HG02571 (cell line): Measurements from ENCODE around the gene SRC.
"Not testable (repeated sequence)": the region's sequence is repeated elsewhere in the genome, so short reads cannot be mapped to it uniquely, and the experiment has no call there.

ENCODE experiments used
- ATAC-seq: cut with Tn5 transposase; IDR thresholded peaks from one replicate; pipeline ENCODE4 v1.9.1; 2021; ENCODE audit warnings: mild to moderate bottlenecking, moderate library complexity; ENCODE audit not compliant: unreplicated experiment

Gene SRC

DNA sequence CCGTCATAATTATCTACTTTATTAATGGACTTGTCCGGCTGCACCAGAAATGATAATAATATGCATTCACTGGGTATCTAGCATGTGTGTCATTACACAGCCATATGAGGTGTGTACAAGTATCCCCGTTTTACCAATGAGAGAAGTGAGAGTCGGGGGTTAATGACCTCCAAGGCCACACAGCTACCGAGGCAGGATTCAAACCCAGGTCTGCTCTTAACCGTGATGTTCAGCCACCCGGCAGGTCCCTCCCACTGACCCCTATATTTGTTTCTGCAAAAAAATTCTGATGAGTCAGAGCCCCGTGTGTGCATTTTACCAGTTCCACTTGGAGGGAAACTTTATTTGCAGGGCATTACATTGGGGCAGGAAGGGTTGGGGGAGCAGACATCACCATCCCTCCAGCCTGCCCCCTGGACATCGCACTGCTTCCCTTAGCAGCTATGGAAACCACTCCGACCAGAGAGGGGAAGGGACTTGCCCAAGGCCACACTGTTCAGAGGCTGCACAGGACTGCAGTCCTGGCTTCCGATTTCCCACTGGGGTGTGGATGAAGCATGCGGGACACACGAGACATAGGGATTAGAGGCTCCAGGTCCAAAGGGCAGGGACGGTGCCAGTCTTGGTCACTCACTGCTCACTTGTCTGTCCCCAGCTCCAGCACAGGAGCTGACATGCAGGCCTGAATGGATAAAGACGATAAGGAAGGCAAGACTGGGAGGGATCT is 10.1 kb upstream of the SRC start:
- ATAC-seq: peak; percentile 15

DNA sequence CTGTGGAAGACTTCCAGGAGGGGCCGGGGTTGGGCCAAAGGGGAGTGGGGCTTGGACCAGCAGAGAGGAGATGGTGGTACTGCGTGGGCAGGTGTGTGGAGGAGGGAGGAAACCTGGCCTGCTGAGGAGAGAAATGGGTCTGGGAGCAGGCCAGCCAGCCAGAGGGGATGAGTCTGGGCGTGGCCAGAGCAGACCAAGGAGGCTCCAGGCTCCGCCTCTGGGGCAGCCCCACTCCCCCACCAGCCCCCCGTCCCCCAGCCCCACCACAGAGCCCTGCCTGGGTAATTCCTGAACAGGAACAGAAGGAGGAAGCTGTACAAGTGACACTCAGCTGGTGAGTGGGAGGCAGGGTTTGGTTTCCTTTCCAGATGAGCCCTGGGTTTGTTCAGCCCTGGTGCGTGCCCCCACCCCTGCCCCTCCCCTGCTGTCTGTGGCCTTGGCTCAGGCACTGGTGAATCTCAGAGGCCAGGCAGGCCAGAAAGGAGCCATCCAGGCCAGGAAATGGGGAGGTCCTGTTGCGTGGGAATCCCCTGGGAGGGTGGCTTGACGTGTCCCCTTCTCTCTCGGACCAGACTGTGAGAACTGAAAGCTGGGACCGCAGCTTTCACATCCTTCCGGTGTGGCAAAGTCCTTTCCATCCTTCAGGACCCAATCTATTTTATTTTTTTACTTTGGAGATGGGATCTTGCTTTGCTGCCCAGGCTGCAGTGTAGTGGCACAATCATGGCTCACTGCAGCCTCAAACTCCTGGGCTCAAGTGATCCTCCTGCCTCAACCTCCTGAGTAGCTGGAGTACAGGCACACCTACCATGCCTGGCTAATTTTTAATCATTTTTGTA is 9.4 kb upstream of the SRC start:
- peak; percentile 64 for ATAC-seq

- no peak for ATAC-seq
These were observed 8.5 kb upstream of the SRC start for GRCh38 chr20:37337208-37337991.

- ATAC-seq: not testable (repeated sequence)
These were observed 7.6 kb upstream of the SRC start for GRCh38 chr20:37338380-37338779.

GRCh38 chr20:37339208-37339607 is 6.7 kb upstream of the SRC start:
- ATAC-seq: no peak

- not testable (repeated sequence) for ATAC-seq
These were observed 6.2 kb upstream of the SRC start for GRCh38 chr20:37339764-37340109.

GRCh38 chr20:37340998-37341397 is 4.9 kb upstream of the SRC start:
- ATAC-seq: no peak

- ATAC-seq: no peak
These were observed 4.3 kb upstream of the SRC start for GRCh38 chr20:37341632-37342031.

DNA sequence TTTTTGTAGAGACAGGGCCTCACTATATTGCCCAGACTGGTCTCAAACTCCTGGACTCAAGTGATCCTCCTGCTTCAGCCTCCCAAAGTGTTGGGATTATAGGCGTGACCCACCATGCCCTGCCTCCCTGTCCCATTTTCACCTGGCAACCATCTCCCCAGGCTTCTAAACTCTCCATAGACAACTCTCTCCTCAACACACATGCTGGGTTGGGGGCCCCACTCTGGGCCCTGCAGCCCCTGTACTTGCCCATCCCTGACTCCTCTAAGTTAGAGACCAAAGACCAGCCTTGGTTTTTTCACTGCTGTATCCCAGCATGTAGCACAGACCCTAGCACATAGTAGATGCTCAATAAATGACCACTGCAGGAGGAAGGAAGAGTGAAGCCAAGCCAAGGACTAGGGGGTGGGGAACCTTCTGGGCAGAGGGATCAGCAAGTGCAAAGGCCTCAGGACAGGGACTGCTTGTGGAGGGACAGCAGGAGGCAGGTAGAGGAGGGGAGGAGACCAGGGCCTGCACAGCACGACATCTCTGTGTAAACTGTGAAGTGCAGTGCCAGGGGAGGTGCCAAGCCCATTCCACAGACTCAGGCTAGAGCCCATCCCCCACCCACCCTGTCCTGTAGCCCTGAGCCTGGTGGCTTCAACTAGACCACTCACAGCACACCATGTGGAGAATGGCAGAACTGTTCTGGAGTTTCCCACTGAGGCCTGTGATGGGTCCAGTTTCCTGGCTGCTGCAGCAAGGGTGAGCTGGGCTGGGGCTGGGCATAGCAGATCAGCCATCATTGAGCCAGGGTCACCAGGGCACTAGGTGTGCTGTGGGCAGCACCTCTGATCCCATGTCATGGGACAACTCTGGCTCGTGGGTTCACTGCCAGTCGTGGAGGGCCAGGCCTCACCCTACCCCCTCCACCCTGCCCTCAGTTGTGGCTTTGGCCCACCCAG is 3.4 kb upstream of the SRC start:
- no peak for ATAC-seq

GRCh38 chr20:37343212-37343993 is 2.5 kb upstream of the SRC start:
- ATAC-seq: no peak

- ATAC-seq: no peak
These were observed 2.0 kb upstream of the SRC start for GRCh38 chr20:37343994-37344355.

- ATAC-seq: no peak
These were observed 1.2 kb upstream of the SRC start for GRCh38 chr20:37344506-37345338.

DNA sequence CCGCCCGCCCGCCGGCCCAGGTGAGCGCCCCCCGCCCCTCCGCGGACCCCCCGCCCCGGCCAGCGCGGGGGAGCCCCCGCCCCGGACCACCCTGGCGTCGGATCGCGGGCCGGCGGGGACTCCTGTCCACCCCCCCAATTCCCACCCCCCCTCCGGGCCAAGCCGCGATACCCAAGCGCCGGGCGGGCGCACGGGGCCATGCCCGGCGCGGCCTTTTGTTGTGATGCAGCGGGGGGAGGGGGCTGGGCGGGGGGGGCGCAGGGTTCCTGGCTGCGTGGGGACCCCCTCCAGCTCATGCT is 245 bp downstream of the SRC start:
- no peak for ATAC-seq

GRCh38 chr20:37346535-37347346 is 801 bp downstream of the SRC start:
- no peak for ATAC-seq

GRCh38 chr20:37347347-37347823 is 1.4 kb downstream of the SRC start:
- ATAC-seq: no peak

GRCh38 chr20:37347891-37348791 is 2.2 kb downstream of the SRC start:
- ATAC-seq: no peak
